Left lobe of liver (tissue), 2 donors: ENCODE results near the gene PSD4. TPM values are rescaled to one million over a fixed set of nuclear protein-coding genes. Genes with fewer than 3 reads are reported as not detected.
A peak's percentile ranks its signal among the peaks of the same experiment; 100 is the strongest.

Experiments
- ATAC-seq: fragments of 200-7000 bp; cut with Tn5 transposase; one replicate; pipeline ENCODE4 v1.9.1; 2020; ENCODE audit warnings: mild to moderate bottlenecking, moderate library complexity
- DNase-seq: peaks from one replicate; pipeline ENCODE4 v3.0.0-alpha.2; 2020; ENCODE audit warnings: low spot score
- total RNA-seq: library from RNA; stranded (reverse); gene quantifications from one replicate; pipeline ENCODE4 v1.2.1, GENCODE V29; 2021
- donor health status: DM: no; HTN: no; CAD: no; lungs with moderate emphysema.
- donor health status: DM: no; HTN: yes; CAD: no.

The PSD4 gene
- total RNA-seq, 1 donor from 2014 or later = 60.3 TPM

DNA sequence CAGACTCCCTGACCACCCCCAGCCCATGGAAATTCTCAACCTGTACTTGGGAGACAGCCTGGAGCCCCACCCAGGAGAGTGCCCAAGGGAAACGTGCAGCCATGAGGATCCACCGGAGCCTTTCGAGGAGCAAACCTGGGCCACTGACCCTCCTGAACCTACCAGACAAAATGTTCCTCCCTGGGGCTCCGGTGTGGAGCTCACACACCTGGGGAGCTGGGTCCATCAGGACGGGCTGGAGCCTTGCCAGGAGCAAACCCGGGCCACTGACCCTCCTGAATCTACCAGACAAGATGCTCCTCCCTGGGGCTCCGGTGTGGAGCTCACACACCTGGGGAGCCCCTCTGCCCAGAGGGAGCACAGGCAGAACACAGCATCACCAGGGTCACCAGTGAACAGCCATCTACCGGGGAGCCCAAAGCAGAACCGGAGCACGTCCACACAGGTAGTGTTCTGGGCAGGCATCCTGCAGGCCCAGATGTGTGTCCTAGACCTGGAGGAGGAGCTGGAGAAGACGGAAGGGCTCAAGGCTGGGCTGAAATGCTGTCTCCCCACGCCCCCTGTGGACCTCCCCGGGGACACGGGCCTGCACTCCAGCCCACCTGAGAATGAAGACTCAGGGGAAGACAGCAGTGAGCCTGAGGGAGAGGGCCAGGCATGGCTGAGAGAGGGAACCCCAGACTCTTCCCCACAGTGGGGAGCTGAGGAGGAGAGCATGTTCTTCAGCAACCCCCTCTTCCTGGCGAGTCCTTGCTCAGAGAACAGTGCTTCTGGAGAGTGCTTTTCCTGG lies 8.9 kb downstream of the PSD4 start:
- ATAC-seq = no peak
- DNase-seq = no peak

DNA sequence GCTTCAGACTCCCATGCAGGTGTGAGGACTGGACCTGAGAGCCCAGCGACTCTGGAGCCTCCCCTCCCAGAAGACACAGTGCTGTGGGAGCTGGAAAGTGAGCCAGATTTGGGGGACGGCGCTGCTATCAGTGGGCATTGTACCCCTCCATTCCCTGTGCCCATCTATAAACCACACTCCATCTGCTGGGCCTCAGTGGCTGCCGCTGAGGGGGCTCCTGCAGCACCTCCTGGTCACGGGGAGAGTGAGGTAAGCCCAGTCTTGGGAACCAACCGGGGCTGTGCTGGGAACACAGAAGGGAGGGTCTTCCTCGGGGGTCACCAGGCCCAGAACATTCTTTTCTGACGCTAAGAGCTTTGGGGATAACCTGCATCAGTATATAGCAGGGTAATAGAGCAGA lies 9.5 kb downstream of the PSD4 start:
- ATAC-seq (no peak), DNase-seq (no peak)

DNA sequence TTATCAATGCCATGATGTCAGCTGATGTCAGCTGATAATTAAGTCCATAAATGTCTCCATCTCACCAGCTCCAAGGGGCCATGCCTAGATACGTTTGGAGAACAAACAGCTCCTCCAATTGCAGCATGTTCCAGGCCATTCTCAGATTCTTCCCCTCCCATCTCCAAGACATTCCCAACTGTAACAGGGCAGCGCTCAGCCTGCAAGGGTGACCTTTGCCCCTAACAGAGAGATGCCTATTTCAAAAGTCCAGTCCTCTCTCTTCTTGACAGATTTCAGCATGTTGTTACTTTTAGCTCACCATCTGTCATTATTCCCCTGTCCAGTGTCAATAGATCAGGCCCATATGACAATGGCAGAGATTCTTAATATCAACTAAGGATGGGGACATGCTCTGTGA lies 9.9 kb downstream of the PSD4 start:
- DNase-seq (no peak), ATAC-seq (no peak)

DNA sequence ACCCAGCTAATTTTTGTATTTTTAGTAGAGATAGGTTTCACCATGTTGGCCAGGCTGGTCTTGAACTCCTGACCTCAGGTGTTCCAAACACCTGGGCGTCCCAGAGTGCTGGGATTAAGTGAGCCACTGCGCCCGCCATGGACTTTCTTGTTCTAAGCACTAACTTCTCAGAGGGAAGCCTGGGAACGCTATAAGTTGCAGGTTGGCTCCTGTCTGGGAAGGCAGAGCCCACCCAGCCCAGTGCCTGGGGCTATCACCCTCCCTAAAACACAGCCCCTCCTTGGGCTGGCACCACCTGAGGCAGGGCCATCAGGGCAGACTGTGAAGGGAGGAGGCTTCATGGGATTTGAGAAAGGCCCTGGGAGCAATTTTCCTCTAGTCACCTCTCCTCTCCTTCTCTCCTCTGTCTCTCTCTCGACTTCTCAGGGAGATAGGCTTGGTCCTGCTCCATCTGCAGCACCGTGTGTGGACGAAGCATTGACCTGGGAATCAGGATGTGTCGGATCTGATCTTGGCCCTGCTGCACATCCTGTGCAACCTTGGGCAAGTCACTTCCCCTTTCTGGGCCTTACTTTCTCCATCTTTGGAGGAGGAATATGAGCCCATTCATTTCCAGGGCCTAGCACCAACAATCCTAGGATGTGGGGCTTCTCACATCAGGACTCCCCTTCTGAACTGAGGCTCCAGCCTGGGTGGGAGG lies 10.9 kb downstream of the PSD4 start:
- ATAC-seq (no peak), DNase-seq (no peak)

DNA sequence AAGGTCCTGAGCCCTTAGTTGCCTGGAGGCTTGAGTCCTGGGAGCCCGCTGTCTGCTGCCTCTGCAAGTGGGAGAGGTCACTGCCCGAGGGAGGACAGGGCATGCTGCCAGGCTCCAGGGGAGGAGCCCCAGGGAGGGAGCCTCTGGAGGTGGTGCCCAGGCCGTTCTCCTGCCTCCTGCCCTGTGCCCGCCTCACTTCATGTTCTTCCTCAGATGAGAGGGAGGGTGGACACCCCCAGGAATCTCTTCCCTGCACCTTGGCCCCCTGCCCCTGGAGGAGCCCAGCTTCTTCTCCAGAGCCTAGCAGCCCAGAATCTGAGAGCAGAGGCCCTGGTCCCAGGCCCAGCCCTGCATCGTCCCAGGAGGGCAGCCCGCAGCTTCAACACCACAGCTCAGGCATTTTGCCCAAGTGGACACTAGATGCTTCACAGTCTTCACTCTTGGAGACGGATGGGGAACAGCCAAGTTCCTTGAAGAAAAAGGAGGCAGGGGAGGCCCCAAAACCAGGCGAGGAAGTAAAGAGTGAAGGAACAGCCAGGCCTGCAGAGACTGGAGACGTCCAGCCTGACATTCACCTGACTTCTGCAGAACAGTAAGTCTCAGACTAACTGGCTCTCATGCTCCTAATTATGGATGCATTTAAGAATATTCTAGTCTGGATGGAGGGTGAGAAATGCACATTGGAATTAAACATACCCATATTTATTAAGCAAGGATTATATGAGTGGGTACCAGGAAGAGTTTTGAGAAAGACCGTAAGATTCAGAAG lies 12.1 kb downstream of the PSD4 start:
- ATAC-seq = peak; percentile 93

DNA sequence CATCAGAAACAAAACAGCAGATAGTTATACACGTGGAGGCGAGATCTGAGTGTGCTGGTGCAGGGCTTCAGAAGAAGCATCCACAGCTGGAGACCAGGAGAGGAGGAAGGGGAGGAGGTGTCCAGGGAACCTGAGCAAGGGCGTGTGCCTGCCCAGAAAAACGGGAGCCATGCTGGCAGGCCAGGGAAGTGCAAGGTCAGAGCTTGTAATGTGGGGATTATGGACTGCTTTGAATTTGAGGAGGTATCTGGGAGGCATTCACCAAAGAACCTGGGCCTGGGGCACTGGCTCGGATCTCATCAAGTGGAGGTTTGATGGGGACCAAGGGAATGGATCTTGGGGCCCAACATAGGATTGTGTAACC lies 12.6 kb downstream of the PSD4 start:
- DNase-seq (no peak), ATAC-seq (no peak)

More for the DNA sequence above, 12.1 kb downstream of the PSD4 start:
- DNase-seq = peak; percentile 94

DNA sequence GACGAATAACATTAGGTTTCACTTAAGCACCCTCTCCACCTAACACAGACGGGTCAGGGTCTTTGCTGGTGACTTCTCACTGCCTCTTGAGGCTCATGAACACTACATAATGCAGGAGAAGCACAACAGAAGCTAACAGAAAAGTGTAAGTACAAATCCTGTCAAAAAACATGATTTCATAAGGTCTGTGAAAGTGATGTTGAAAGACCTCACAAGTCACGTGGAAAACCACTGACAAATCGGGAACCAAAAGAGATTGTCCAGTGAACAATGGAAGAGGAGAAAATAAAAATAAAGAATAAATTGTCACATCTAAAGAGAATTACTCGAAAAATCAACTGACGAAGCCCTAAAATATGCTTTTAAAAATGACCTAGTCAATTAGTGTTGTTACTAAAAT lies 14.0 kb downstream of the PSD4 start:
- no peak for DNase-seq
- ATAC-seq = no peak

DNA sequence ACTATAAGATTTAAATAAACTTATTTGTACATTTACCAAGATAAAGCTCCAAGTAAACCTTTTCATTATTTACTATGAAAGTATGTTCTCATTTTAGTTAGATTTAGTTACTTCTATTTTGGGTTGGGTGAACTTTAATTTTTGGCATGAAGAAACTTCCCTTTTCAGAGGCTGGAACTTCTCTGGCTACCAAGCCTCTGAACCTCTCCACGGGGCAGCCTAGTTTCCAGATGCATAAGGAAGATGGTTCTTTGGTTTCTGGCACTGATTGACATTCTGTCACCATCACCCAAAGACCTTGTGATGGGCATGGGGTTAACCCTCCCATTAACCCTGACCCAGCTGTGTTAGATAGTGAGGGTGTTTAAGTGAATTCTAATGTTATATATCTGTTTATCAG lies 17.1 kb downstream of the PSD4 start:
- ATAC-seq (no peak), DNase-seq (no peak)

DNA sequence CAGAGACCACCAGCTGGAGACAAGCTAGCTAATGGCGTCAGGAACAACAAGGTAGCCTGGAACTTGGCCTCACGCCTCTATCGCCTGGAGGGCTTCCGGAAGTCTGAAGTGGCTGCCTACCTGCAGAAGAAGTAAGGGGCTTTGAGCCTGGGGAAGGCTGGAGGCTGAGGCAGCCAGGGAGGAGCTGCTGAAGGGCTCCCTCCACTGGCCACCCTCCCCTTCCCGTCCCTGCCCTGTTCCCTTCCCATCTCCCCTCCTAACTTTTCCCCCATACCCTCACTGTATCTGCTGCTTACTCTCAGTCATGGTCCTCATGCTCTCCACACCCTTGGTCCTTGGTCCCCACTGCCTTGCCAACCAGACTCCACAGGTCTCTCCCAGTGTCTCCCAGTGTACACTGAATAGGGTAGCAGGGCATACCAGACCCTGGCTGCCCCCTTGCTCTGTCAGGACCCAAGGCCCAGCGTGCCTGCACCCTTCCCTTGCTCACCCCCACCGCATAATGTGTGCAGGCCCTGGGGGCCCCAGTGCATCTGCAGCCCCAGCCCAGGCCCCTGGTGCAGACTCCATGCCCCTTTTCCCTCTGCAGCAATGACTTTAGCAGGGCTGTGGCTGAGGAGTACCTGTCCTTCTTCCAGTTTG lies 18.8 kb downstream of the PSD4 start:
- ATAC-seq (peak; percentile 31), DNase-seq (no peak)

DNA sequence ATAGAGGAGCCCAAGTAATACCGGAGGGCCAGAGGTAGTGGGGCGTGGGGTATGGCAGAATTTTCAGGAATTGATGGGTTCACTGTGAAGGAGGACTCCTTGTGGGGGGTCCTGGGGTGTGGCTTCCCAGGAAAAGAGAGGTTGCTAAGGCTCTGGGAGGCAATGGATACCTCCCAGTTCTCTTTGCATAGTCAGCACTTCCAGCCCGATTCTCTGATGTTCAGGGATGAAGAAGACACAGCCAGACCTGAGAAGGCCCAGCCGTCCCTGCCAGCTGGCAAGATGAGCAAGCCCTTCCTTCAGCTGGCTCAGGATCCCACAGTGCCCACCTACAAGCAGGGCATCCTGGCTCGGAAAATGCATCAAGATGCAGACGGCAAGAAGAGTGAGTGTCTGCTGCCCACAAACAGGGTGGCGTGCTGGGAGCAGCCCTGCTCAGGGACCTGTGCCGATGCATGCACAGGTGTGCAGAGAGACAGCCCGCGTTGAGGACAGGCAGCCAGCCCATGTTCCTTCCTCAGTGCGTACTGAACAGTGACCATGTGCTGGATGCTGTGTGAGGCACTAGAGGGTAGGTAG lies 22.2 kb downstream of the PSD4 start:
- ATAC-seq = no peak
- no peak for DNase-seq

DNA sequence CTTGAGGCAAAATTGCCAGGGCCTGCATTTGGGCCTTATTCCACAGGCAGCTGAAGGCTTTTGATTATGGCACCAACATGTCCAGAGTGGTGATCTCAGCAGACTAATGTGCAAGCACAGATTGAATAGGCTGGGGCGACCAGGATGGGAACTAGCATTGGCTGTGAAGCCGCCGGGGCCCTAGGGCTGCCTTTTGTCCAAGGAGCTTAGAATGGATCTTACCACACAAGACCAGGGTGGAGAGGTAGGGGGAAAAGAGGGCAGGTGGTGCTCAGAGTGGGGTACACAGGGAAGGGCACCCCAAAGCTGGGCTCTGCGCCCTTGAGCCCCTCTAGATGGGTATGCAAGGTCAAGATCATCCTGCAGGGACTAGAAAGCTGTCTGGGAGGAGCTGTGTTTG lies 23.1 kb downstream of the PSD4 start:
- ATAC-seq (no peak), DNase-seq (no peak)

DNA sequence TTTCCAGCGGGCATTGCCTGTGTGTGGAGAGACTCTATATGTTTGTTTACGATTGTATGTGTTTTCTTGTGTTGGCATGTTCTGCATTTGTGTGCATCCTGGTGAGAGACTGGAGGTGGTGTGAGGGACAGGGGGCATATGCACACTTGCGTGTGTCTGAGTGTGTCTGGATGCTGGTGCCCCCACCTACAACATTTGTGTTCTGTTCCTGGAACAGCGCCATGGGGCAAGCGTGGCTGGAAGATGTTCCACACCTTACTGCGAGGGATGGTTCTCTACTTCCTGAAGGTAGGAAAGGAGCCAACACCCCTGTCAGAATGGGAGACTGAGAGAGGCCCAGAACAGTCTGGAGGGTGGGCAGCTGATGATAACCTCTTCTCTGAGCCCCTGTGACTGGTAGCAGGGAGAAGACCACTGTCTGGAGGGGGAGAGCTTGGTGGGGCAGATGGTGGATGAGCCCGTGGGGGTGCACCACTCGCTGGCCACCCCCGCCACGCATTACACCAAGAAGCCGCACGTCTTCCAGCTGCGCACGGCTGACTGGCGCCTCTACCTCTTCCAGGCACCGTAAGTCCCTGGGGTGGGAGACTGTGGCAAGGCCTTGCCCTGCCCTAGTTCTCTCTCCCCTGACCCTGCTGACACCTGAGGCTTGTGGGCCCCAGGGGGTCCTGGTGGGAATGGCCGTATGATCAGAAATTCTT lies 23.7 kb downstream of the PSD4 start:
- ATAC-seq (no peak), DNase-seq (no peak)

DNA sequence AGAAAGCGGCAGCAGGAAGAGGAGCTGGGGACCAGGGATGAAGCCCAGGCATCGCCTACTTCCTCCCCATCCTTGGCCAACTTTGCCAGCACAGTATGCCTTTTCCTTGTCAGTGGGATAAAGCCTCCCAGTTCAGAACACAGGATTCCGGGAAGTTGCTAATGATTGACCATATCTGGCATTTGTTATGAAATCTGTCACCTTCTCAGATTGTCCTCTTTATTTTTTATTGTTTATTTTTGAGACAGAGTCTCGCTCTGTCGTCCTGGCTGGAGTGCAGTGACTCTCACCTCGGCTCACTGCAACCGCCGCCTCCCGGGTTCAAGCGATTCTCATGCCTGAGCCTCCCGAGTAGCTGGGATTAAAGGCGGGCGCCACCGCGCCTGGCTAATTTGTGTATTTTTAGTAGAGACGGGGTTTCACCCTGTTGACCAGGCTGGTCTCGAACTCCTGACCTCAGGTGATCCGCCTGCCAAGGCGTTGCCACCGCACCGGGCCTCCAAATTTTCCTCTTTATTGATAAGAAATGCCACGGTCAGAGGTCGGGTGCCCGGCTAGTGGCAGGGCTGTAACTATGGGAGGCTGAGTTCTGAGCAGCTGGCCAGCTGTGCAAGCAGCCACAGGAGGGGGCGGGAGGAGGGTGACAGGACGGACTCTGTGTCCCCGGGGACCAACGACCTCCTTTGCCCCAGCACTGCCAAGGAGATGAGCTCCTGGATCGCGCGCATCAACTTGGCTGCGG lies 24.4 kb downstream of the PSD4 start:
- DNase-seq (no peak), ATAC-seq (peak; percentile 7)

DNA sequence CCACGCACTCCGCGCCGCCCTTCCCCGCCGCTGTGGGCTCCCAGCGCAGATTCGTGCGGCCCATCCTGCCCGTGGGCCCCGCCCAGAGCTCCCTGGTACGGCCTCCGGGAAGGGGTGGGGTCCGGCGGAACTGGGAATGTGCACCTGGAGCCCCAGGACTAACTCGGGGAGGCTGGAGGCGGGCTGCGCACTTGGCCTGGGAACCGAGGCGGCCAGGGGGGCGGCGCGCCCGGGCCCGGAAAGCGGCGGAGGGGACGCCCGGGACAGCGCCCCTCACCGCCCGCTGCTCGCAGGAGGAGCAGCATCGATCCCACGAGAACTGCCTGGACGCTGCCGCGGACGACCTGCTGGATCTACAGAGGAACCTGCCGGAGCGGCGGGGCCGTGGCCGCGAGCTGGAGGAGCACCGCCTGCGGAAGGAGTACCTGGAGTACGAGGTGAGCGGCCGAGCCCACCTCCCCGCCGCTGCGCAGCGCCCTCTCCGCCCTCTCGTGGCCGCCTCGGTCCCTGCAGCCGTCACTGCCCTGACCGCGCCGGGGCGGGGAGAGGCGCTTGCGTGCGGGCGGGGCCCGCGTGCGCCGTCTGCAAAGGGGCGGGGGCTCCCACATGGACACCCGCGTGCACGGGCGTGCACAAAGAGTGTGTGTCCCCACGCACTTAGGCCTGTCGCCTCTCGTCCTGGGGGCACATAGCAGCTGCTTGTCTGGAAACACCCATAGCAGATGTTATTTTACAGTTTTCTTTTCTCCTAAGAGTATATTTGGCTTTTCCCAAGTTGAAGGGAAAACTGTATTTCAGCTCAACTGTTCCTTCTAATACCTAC lies 25.2 kb downstream of the PSD4 start:
- DNase-seq (peak; percentile 92), ATAC-seq (peak; percentile 88)

DNA sequence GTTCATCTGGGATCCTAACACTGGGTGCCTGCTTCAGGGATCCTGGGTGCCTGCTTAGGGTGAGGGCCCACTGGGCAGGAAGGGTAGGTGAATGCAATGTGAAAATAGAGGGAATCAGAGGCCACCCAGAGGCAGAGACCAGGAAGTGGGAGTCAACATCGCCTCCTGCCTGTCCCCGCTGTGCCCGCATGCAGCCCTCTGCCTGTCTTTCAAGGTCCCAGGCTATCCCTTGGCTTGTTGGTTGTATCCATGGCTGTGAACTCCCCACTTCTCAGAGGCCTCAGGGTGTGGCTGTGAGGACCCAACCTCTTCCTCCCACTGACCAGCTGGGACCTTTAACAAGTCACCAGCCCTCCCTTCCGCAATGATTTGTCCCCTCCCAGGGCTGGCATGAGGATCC lies 26.5 kb downstream of the PSD4 start:
- no peak for DNase-seq
- ATAC-seq = no peak

DNA sequence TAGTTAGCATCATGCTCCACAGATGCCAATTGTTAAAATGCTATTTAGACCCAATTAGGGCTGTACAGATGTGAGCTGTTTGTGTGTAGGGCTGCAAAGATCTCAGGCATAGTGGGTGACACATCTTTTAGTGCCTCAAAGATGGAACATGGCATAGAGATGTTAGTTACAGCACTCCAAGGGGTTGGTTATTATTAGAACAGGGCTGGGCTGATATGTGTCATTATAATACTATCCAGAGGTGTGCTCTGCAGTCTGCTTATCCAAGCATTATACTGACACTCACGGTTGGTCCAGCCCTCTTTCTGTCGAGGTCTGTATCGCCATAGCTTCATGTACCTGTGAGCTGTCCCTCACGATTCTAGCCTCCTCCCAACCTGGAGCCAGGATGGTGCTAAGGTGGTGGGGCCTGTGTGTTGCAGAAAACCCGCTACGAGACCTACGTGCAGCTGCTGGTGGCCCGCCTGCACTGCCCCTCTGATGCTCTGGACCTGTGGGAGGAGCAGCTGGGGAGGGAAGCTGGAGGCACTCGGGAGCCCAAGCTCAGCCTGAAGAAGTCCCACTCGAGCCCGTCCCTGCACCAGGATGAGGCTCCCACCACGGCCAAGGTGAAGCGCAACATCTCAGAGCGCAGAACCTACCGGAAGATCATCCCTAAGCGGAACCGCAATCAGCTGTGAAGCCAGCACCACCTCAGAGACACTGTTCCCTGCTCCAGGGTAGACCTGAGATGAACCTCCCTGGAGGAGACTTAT lies 27.1 kb downstream of the PSD4 start:
- no peak for ATAC-seq
- DNase-seq = no peak

DNA sequence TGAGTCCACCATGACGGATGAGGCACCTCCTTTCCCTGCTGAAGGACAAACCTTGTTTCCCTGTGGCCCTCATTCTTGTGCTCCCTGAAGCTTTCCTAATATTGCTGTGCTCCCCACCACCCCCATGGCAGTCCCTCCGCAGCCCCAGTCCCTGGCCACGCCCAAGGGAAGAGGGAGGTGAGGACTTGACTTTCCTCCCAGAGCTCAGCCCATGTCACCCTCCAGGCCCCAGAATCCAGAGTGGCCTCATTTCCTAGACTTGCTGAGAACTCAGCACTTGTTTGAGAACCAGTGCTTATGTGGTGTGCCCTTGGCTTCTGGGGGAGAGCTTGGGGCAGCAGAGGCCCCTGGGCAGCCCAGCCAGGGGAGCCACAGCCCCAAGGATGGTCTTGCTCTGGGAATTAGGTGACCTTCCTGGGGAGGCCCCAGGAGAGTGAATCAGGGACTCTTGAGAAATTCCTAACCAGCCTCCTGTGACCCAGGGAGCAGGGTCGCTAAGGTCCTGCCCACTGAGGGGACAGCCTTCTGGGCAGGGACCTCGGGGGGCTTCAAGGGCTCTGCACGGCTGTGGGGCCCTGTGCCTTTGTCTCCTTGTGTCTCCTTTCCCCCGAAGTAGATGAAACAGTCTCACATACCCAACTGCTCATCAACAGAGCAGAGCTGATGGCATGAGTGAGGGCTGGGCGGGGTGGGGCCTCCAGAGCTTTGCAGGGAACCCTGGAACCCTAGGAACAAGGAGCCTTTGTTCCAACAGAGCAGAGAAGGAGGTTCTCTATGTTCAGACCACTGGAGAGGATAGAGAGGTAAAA lies 27.9 kb downstream of the PSD4 start:
- ATAC-seq = no peak
- no peak for DNase-seq
